ENCODE results near the gene TPX2.

GRCh38 chr20:31712112-31712553, 27.0 kb upstream of the TPX2 start:
- TF ChIP-seq CTCF (IDR thresholded peaks at IDR 0.05): no peak
- TF ChIP-seq ZFX (IDR thresholded peaks at IDR 0.05; ENCODE audit: borderline replicate concordance): no peak
